Gastroesophageal sphincter (tissue), 3 donors: Measurements from ENCODE around the gene BCL2A1.

Source experiments
- CTCF ChIP-seq, 4 experiments: fragments of 200-600 bp in 2 of 4; fragments of 450-650 bp in 2 of 4; sonication (generic) in 1 of 4; IDR thresholded peaks; one replicate each; pipeline ENCODE4 v1.5.1; 2017 to 2019; ENCODE audit warnings: antibody characterized with exemption in 4 of 4, mild to moderate bottlenecking in 2 of 4, moderate library complexity in 2 of 4
- EP300 ChIP-seq: sonication (generic); formaldehyde crosslinking; IDR thresholded peaks from one replicate; pipeline ENCODE4 v1.6.1; 2017; ENCODE audit warnings: antibody characterized with exemption, mild to moderate bottlenecking
- POLR2A ChIP-seq, 2 donors: fragments of 450-650 bp; IDR thresholded peaks; one replicate each; pipeline ENCODE4 v1.6.1; 2017; ENCODE audit warnings: antibody characterized with exemption in 2 of 2, mild to moderate bottlenecking in 2 of 2, moderate library complexity in 1 of 2
- POLR2AphosphoS5 ChIP-seq: sonication (generic); formaldehyde crosslinking; IDR thresholded peaks from one replicate; pipeline ENCODE4 v1.6.1; 2017; ENCODE audit warnings: antibody characterized with exemption

GRCh38 chr15:79943820-79944219 lies 27.2 kb downstream of the BCL2A1 start:
- no peak for TF ChIP-seq CTCF (IDR thresholded peaks at IDR 0.05)
- no peak for TF ChIP-seq POLR2AphosphoS5
- no peak for TF ChIP-seq POLR2A (IDR thresholded peaks at IDR 0.05)
- TF ChIP-seq EP300: no peak
